Neuronal stem cell (in vitro differentiated cells): ENCODE measurements around the gene TMEM154.
A peak's percentile ranks its signal among the peaks of the same experiment; 100 is the strongest.

Experiments
- DNase-seq: peaks from one replicate; pipeline ENCODE4 v3.0.0-alpha.2; 2013; ENCODE audit warnings: low spot score
- H2AFZ ChIP-seq: one replicate; pipeline ENCODE4 v1.6.1; 2013; ENCODE audit warnings: mild to moderate bottlenecking, low read length, inconsistent platforms
- H2AK5ac ChIP-seq: 2 replicates; pipeline ENCODE4 v1.6.1; 2013; ENCODE audit warnings: low read depth, mild to moderate bottlenecking, inconsistent platforms, low read length, moderate library complexity, mixed read lengths
- H2BK120ac ChIP-seq: 2 replicates; pipeline ENCODE4 v1.6.1; 2013; ENCODE audit warnings: low read depth, mild to moderate bottlenecking, inconsistent platforms, low read length, moderate library complexity, mixed read lengths
- H2BK12ac ChIP-seq: one replicate; pipeline ENCODE4 v1.6.1; 2013; ENCODE audit warnings: low read length, inconsistent platforms
- H2BK15ac ChIP-seq: 2 replicates; pipeline ENCODE4 v1.6.1; 2013; ENCODE audit warnings: mild to moderate bottlenecking, low read length, inconsistent platforms, mixed read lengths
- H2BK5ac ChIP-seq: one replicate; pipeline ENCODE4 v1.6.1; 2013; ENCODE audit warnings: inconsistent platforms, mild to moderate bottlenecking, low read length, moderate library complexity
- H3K14ac ChIP-seq: one replicate; pipeline ENCODE4 v1.6.1; 2013; ENCODE audit warnings: low read length, inconsistent platforms
- H3K18ac ChIP-seq: 2 replicates; pipeline ENCODE4 v1.6.1; 2013; ENCODE audit warnings: low read length, inconsistent platforms
- H3K23ac ChIP-seq: 2 replicates; pipeline ENCODE4 v1.6.1; 2013; ENCODE audit warnings: low read depth, mild to moderate bottlenecking, mixed read lengths, low read length, inconsistent platforms; ENCODE audit not compliant: poor library complexity
- H3K27ac ChIP-seq: replicated peaks from 3 replicates; pipeline ENCODE4 v1.5.1; 2013; ENCODE audit warnings: low read length, inconsistent platforms
- H3K27me3 ChIP-seq, 3 experiments: 2 replicates each; pipeline ENCODE4 v1.6.1; 2013; ENCODE audit warnings: low read length in 3 of 3, mild to moderate bottlenecking in 2 of 3, inconsistent platforms in 1 of 3, low read depth in 1 of 3, mixed read lengths in 1 of 3, moderate library complexity in 1 of 3; ENCODE audit not compliant: control insufficient read depth in 3 of 3, insufficient read depth in 3 of 3
- H3K36me3 ChIP-seq, 2 donors: replicated peaks in 1 of 2; 2 replicates each; pipeline ENCODE4 v1.6.1; 2013; ENCODE audit warnings: low read length in 2 of 2; ENCODE audit not compliant: control insufficient read depth in 2 of 2, insufficient read depth in 2 of 2
- H3K4ac ChIP-seq: 2 replicates; pipeline ENCODE4 v1.6.1; 2013; ENCODE audit warnings: inconsistent platforms, mild to moderate bottlenecking, low read length, moderate library complexity
- H3K4me1 ChIP-seq, 2 donors: 1 replicate in 1 of 2; 2 replicates in 1 of 2; pipeline ENCODE4 v1.6.1; 2013; ENCODE audit warnings: low read length in 2 of 2, low read depth in 1 of 2; ENCODE audit not compliant: control insufficient read depth in 2 of 2, insufficient read depth in 1 of 2
- H3K4me2 ChIP-seq: one replicate; pipeline ENCODE4 v1.6.1; 2013; ENCODE audit warnings: mild to moderate bottlenecking, low read length, inconsistent platforms; ENCODE audit not compliant: insufficient read depth, poor library complexity, severe bottlenecking
- H3K4me3 ChIP-seq, 2 donors: 2 replicates each; pipeline ENCODE4 v1.5.1; 2013; ENCODE audit warnings: low read length in 2 of 2, mild to moderate bottlenecking in 2 of 2, inconsistent platforms in 1 of 2, moderate library complexity in 1 of 2
- H3K79me1 ChIP-seq: one replicate; pipeline ENCODE4 v1.6.1; 2013; ENCODE audit warnings: low read depth, mild to moderate bottlenecking, inconsistent platforms, low read length, moderate library complexity
- H3K9ac ChIP-seq: one replicate; pipeline ENCODE4 v1.6.1; 2013; ENCODE audit warnings: mild to moderate bottlenecking, low read depth, low read length, inconsistent platforms; ENCODE audit not compliant: poor library complexity
- H3K9me3 ChIP-seq, 2 donors: replicated peaks in 1 of 2; 2 replicates each; pipeline versions ENCODE3 to v1.6.1; 2013; ENCODE audit warnings: low read length in 2 of 2, mild to moderate bottlenecking in 2 of 2, inconsistent platforms in 1 of 2, low read depth in 1 of 2, mixed read lengths in 1 of 2, moderate library complexity in 1 of 2; ENCODE audit not compliant: control insufficient read depth in 2 of 2, insufficient read depth in 1 of 2
- H4K8ac ChIP-seq: one replicate; pipeline ENCODE4 v1.6.1; 2013; ENCODE audit warnings: low read depth, mild to moderate bottlenecking, inconsistent platforms, low read length, moderate library complexity
- H4K91ac ChIP-seq: one replicate; pipeline ENCODE4 v1.6.1; 2013; ENCODE audit warnings: low read length, low read depth, mild to moderate bottlenecking, inconsistent platforms; ENCODE audit not compliant: poor library complexity
- WGBS, 2 donors: extraction: QIAGEN DNeasy Blood & Tissue Kit; methylation state at CpG; one replicate each; pipeline ENCODE4 v1.1.7; 2013; ENCODE audit warnings: missing lambda C conversion rate in 2 of 2, mixed read lengths in 1 of 2; ENCODE audit not compliant: insufficient read length in 2 of 2, insufficient replicate concordance in 1 of 2; ENCODE audit errors: extremely low coverage in 2 of 2; 5-methylcytosine and 5-hydroxymethylcytosine counted together

The TMEM154 gene

DNA sequence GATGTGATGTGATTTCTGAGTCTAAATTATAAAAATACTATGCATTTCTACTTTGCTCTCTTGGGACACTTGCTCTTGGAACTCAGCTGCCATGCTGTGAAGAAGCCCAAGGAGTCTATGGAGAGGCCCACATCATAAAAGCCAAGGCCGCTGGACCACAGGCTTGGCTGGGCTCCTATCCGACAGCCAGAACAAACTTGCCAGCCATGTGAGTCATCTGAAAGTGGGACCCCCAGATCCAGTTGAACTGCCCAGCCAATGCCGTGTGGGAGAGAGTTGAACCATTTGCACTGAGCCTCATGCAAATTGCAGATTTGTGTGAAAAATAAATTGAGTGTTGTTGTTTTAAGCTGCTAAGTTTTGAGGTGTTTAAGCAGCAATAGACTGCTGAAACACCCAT lies 60.2 kb downstream of the TMEM154 start:
- H3K9me3 ChIP-seq, result no peaks in the 10 kb centered on the region
- H2BK15ac ChIP-seq, result no peak overlapping the region
- no peak overlapping the region for H3K27ac ChIP-seq
- no peak for DNase-seq
- H3K9ac ChIP-seq, result no peak overlapping the region
- no peak overlapping the region for H2BK5ac ChIP-seq
- H4K8ac ChIP-seq, result no peak overlapping the region
- H2BK12ac ChIP-seq, result no peak overlapping the region
- no peak overlapping the region for H4K91ac ChIP-seq
- H2BK120ac ChIP-seq, result no peak overlapping the region
- no peak overlapping the region for H3K23ac ChIP-seq
- H3K27me3 ChIP-seq, result peaks cover 0 to 45% (median 0%) of the 10 kb centered on the region in 3 experiments
- H2AFZ ChIP-seq, result no peak overlapping the region
- no peak overlapping the region for H3K18ac ChIP-seq
- no peaks in the 10 kb centered on the region for H3K36me3 ChIP-seq
- H3K4me2 ChIP-seq, result no peak overlapping the region
- H2AK5ac ChIP-seq, result no peak overlapping the region
- no peak overlapping the region for H3K4me3 ChIP-seq
- no CpG with 5 or more reads among the region's 3 CpGs for WGBS, 2 donors
- H3K79me1 ChIP-seq, result no peaks in the 10 kb centered on the region
- H3K4me1 ChIP-seq, result no peaks in the 10 kb centered on the region
- H3K4ac ChIP-seq, result no peak overlapping the region
- H3K14ac ChIP-seq, result no peak overlapping the region

DNA sequence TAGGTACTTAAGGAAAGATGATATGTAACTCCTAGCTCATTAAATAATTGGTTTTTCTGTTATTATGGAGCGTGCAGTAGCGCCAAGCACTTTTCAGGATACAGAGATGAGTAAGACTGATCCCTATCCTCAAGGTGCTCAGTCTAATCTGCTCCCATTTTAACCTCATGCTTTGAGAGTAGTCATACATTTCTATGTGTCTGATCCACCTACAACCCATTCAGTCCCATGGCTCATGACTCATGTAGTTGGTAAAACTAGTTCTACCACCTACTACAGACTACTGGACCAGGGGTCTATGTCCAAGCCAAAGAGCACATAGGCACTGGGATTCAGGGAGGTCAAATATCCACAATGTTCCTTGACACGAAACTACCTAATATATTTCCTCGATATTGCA lies 60.8 kb downstream of the TMEM154 start:
- no peak overlapping the region for H2AFZ ChIP-seq
- H3K23ac ChIP-seq, result no peak overlapping the region
- no peak for DNase-seq
- H3K36me3 ChIP-seq, result no peaks in the 10 kb centered on the region
- H3K79me1 ChIP-seq, result no peaks in the 10 kb centered on the region
- no CpG with 5 or more reads among the region's 4 CpGs for WGBS, 2 donors
- no peak overlapping the region for H3K4ac ChIP-seq
- H2BK12ac ChIP-seq, result no peak overlapping the region
- H3K27ac ChIP-seq, result no peak overlapping the region
- no peak overlapping the region for H2BK15ac ChIP-seq
- H3K27me3 ChIP-seq, result peaks cover 0 to 50% (median 0%) of the 10 kb centered on the region in 3 experiments
- H4K8ac ChIP-seq, result no peak overlapping the region
- no peak overlapping the region for H3K4me3 ChIP-seq
- no peak overlapping the region for H3K9ac ChIP-seq
- H4K91ac ChIP-seq, result no peak overlapping the region
- no peak overlapping the region for H2AK5ac ChIP-seq
- H3K18ac ChIP-seq, result no peak overlapping the region
- no peaks in the 10 kb centered on the region for H3K9me3 ChIP-seq
- H3K4me1 ChIP-seq, result no peaks in the 10 kb centered on the region
- no peak overlapping the region for H3K4me2 ChIP-seq
- H2BK5ac ChIP-seq, result no peak overlapping the region
- no peak overlapping the region for H3K14ac ChIP-seq
- H2BK120ac ChIP-seq, result no peak overlapping the region

DNA sequence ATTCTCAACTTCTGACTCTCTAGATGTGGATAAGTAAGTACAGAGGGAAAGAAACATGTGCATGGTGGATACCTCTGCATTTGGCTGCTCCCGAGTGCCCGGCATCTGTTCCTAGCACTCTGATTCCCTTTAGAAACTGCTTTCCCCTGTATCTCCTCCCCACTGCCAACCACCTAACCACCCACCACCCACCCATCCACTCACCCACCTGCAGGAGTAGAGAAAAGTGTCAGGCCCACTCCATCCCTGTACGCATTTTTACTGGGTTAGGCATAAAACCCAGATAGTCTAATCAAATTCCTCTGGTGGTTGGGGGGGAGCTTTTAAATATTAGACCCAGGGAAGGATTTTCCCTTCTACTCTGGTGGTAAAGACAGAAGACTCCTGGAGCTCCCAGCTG lies 63.0 kb downstream of the TMEM154 start:
- Histone ChIP-seq H3K9ac (no peak overlapping the region), H3K4me3 (no peak overlapping the region), H3K79me1 (no peaks in the 10 kb centered on the region), H3K27me3 (peaks cover 0 to 56% (median 0%) of the 10 kb centered on the region in 3 experiments), H3K4ac (no peak overlapping the region), H3K4me2 (no peak overlapping the region), H3K4me1 (no peaks in the 10 kb centered on the region), H3K27ac (no peak overlapping the region), H4K91ac (no peak overlapping the region), H3K9me3 (no peaks in the 10 kb centered on the region), H4K8ac (peak overlapping the region; percentile 73), H3K18ac (no peak overlapping the region), H2AK5ac (no peak overlapping the region), H2BK5ac (no peak overlapping the region), H2BK15ac (no peak overlapping the region), H3K23ac (no peak overlapping the region), H3K14ac (no peak overlapping the region), H3K36me3 (no peaks in the 10 kb centered on the region), H2BK120ac (no peak overlapping the region), H2AFZ (no peak overlapping the region), H2BK12ac (no peak overlapping the region)
- WGBS, 2 donors, result no CpG with 5 or more reads among the region's 3 CpGs
- DNase-seq, result no peak

DNA sequence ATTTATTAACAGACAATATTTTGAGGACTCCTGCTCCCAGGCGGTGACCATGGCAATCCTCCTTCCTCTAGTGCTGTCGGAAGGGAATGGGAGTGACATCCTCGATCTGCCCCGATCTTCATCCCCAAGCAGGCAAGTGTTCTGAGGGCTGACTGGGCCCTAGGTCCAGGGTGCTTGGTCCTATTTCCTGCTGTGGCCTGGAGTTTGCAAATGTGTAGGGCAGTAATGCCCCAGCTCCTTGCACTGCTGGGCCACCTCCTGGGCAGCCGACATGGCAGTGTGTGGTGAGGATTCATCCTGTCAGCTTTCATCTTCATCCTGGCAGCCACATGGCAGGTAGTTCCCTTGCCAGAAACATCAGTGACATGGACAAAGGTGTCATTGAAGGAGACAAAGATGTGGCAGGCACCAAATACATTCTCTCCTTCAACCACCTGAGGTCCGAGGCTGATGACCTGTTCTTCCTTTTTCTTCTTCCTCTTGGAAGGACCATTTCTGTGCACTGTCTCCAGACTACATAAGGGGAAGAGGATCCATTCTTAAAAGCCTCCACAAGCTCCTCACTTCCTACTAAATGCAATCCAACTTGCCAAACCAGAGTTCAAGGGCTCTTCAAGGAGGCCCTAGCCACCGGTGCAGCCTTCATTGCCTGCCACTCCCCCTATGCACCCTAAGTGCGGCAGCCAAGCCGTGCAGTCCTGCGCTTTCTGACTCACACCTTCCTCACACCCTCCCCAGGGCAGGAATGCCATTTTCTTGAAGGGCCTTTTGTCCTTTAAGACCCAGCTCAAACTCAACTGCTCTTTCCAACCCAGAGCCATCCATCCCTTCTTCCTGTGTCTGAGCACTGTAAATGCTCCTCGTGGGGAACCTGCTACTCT lies 65.7 kb downstream of the TMEM154 start:
- Histone ChIP-seq H2BK15ac (no peak overlapping the region), H2AFZ (no peak overlapping the region), H2AK5ac (no peak overlapping the region), H3K9ac (no peak overlapping the region), H3K36me3 (no peaks in the 10 kb centered on the region), H3K23ac (no peak overlapping the region), H2BK12ac (no peak overlapping the region), H3K27ac (no peak overlapping the region), H3K9me3 (no peaks in the 10 kb centered on the region), H2BK120ac (no peak overlapping the region), H3K4me1 (no peaks in the 10 kb centered on the region), H3K14ac (no peak overlapping the region), H3K4me2 (no peak overlapping the region), H3K79me1 (no peaks in the 10 kb centered on the region), H3K27me3 (peaks cover 0 to 55% (median 0%) of the 10 kb centered on the region in 3 experiments), H3K4ac (no peak overlapping the region), H2BK5ac (no peak overlapping the region), H4K91ac (no peak overlapping the region), H3K18ac (no peak overlapping the region), H4K8ac (no peak overlapping the region), H3K4me3 (no peak overlapping the region)
- WGBS, 2 donors, result no CpG with 5 or more reads among the region's 11 CpGs
- DNase-seq, result no peak
